Neural cell (in vitro differentiated cells): Measurements from ENCODE around the gene MPPED2.

Source experiments
- CTCF ChIP-seq: fragments of 450-650 bp; IDR thresholded peaks from 2 replicates; pipeline ENCODE4 v1.5.1; 2014; ENCODE audit warnings: antibody characterized with exemption, mild to moderate bottlenecking, moderate library complexity; ENCODE audit not compliant: poor library complexity, severe bottlenecking
- EP300 ChIP-seq: fragments of 450-650 bp; conservative IDR thresholded peaks from 2 replicates; pipeline ENCODE4 v1.6.1; 2014; ENCODE audit warnings: antibody characterized with exemption, mild to moderate bottlenecking, moderate library complexity; ENCODE audit not compliant: poor library complexity, severe bottlenecking
- EZH2 ChIP-seq: fragments of 200-600, 300-800 bp; shearing (Covaris generic), sonication (generic); IDR thresholded peaks from 2 replicates; pipeline ENCODE4 v1.6.1; 2014; ENCODE audit warnings: antibody characterized with exemption, low read length, borderline replicate concordance, mild to moderate bottlenecking; ENCODE audit not compliant: insufficient read depth, poor library complexity, severe bottlenecking
- POLR2AphosphoS5 ChIP-seq: IDR thresholded peaks from 2 replicates; pipeline ENCODE4 v1.6.1; 2012
- RAD21 ChIP-seq: fragments of 450-650 bp; conservative IDR thresholded peaks from 2 replicates; pipeline ENCODE4 v1.6.1; 2014; ENCODE audit warnings: antibody characterized with exemption, mild to moderate bottlenecking, moderate library complexity
- SMC3 ChIP-seq: fragments of 450-650 bp; conservative IDR thresholded peaks from 2 replicates; pipeline ENCODE4 v1.6.1; 2014; ENCODE audit warnings: antibody characterized with exemption, mild to moderate bottlenecking, moderate library complexity; ENCODE audit not compliant: poor library complexity
- TF ChIP-seq, protein P1 (sequence below): IDR thresholded peaks from 2 replicates; pipeline ENCODE4 v1.6.1; 2012; ENCODE audit warnings: borderline replicate concordance

GRCh38 chr11:30423886-30424285 lies 162.3 kb downstream of the MPPED2 start:
- TF ChIP-seq CTCF (no peak), EZH2 (no peak), SMC3 (no peak), POLR2AphosphoS5 (no peak), EP300 (no peak), RAD21 (no peak)
- TF ChIP-seq, protein P1, sequence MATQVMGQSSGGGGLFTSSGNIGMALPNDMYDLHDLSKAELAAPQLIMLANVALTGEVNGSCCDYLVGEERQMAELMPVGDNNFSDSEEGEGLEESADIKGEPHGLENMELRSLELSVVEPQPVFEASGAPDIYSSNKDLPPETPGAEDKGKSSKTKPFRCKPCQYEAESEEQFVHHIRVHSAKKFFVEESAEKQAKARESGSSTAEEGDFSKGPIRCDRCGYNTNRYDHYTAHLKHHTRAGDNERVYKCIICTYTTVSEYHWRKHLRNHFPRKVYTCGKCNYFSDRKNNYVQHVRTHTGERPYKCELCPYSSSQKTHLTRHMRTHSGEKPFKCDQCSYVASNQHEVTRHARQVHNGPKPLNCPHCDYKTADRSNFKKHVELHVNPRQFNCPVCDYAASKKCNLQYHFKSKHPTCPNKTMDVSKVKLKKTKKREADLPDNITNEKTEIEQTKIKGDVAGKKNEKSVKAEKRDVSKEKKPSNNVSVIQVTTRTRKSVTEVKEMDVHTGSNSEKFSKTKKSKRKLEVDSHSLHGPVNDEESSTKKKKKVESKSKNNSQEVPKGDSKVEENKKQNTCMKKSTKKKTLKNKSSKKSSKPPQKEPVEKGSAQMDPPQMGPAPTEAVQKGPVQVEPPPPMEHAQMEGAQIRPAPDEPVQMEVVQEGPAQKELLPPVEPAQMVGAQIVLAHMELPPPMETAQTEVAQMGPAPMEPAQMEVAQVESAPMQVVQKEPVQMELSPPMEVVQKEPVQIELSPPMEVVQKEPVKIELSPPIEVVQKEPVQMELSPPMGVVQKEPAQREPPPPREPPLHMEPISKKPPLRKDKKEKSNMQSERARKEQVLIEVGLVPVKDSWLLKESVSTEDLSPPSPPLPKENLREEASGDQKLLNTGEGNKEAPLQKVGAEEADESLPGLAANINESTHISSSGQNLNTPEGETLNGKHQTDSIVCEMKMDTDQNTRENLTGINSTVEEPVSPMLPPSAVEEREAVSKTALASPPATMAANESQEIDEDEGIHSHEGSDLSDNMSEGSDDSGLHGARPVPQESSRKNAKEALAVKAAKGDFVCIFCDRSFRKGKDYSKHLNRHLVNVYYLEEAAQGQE, result no peak
